ENCODE measurements around the gene ODAD3.
A peak's percentile ranks its signal among the peaks of the same experiment; 100 is the strongest.

The ODAD3 gene

GRCh38 chr19:11451871-11452619 is 17.1 kb upstream of the ODAD3 start:
- Mint-ChIP-seq H3K4me1 (ENCODE audit: low read depth) (no peaks in the 10 kb centered on the region), H3K27ac (no peak overlapping the region), H3K36me3 (ENCODE audit: low read depth) (peaks cover 38% of the 10 kb centered on the region), H3K27me3 (no peaks in the 10 kb centered on the region), H3K4me3 (no peak overlapping the region), H3K9me3 (no peaks in the 10 kb centered on the region)
- DNase-seq = no peak

GRCh38 chr19:11451327-11451870 is 16.5 kb upstream of the ODAD3 start:
- Mint-ChIP-seq H3K4me3 (no peak overlapping the region), H3K27ac (no peak overlapping the region), H3K27me3 (no peaks in the 10 kb centered on the region), H3K36me3 (ENCODE audit: low read depth) (peaks cover 44% of the 10 kb centered on the region), H3K4me1 (ENCODE audit: low read depth) (no peaks in the 10 kb centered on the region), H3K9me3 (no peaks in the 10 kb centered on the region)
- DNase-seq = no peak

GRCh38 chr19:11450570-11451326 is 15.8 kb upstream of the ODAD3 start:
- DNase-seq = no peak
- Mint-ChIP-seq H3K36me3 (ENCODE audit: low read depth) (peaks cover 44% of the 10 kb centered on the region), H3K4me3 (no peak overlapping the region), H3K27me3 (no peaks in the 10 kb centered on the region), H3K27ac (no peak overlapping the region), H3K9me3 (no peaks in the 10 kb centered on the region), H3K4me1 (ENCODE audit: low read depth) (no peaks in the 10 kb centered on the region)

GRCh38 chr19:11448923-11449554 is 14.1 kb upstream of the ODAD3 start:
- Mint-ChIP-seq H3K27ac (peak overlapping the region; percentile 11), H3K4me3 (no peak overlapping the region), H3K36me3 (ENCODE audit: low read depth) (peaks cover 59% of the 10 kb centered on the region), H3K27me3 (no peaks in the 10 kb centered on the region), H3K4me1 (ENCODE audit: low read depth) (no peaks in the 10 kb centered on the region), H3K9me3 (no peaks in the 10 kb centered on the region)
- DNase-seq = no peak

- Mint-ChIP-seq H3K4me3 (no peak overlapping the region), H3K27me3 (no peaks in the 10 kb centered on the region), H3K9me3 (no peaks in the 10 kb centered on the region), H3K36me3 (ENCODE audit: low read depth) (peaks cover 64% of the 10 kb centered on the region), H3K27ac (no peak overlapping the region), H3K4me1 (ENCODE audit: low read depth) (no peaks in the 10 kb centered on the region)
- DNase-seq = no peak
These were observed 13.5 kb upstream of the ODAD3 start for GRCh38 chr19:11448410-11448809.

GRCh38 chr19:11447347-11448262 is 12.7 kb upstream of the ODAD3 start:
- no peak overlapping the region for H3K27ac Mint-ChIP-seq
- no peaks in the 10 kb centered on the region for H3K27me3 Mint-ChIP-seq
- peaks cover 70% of the 10 kb centered on the region for H3K36me3 Mint-ChIP-seq (ENCODE audit: low read depth)
- no peaks in the 10 kb centered on the region for H3K4me1 Mint-ChIP-seq (ENCODE audit: low read depth)
- no peak overlapping the region for H3K4me3 Mint-ChIP-seq
- H3K9me3 Mint-ChIP-seq = no peaks in the 10 kb centered on the region
- no peak for DNase-seq

GRCh38 chr19:11446652-11447301 is 11.9 kb upstream of the ODAD3 start:
- no peaks in the 10 kb centered on the region for H3K4me1 Mint-ChIP-seq (ENCODE audit: low read depth)
- H3K27me3 Mint-ChIP-seq = no peaks in the 10 kb centered on the region
- H3K9me3 Mint-ChIP-seq = no peaks in the 10 kb centered on the region
- peaks cover 78% of the 10 kb centered on the region for H3K36me3 Mint-ChIP-seq (ENCODE audit: low read depth)
- no peak overlapping the region for H3K4me3 Mint-ChIP-seq
- DNase-seq = peak; percentile 60
- H3K27ac Mint-ChIP-seq = no peak overlapping the region

GRCh38 chr19:11446271-11446651 is 11.3 kb upstream of the ODAD3 start:
- no peaks in the 10 kb centered on the region for H3K4me1 Mint-ChIP-seq (ENCODE audit: low read depth)
- no peak overlapping the region for H3K27ac Mint-ChIP-seq
- H3K9me3 Mint-ChIP-seq = no peaks in the 10 kb centered on the region
- DNase-seq = no peak
- peaks cover 83% of the 10 kb centered on the region for H3K36me3 Mint-ChIP-seq (ENCODE audit: low read depth)
- no peaks in the 10 kb centered on the region for H3K27me3 Mint-ChIP-seq
- H3K4me3 Mint-ChIP-seq = no peak overlapping the region

GRCh38 chr19:11445141-11445540 is 10.2 kb upstream of the ODAD3 start:
- Mint-ChIP-seq H3K4me1 (ENCODE audit: low read depth) (peaks cover 5% of the 10 kb centered on the region), H3K9me3 (no peaks in the 10 kb centered on the region), H3K27ac (no peak overlapping the region), H3K4me3 (no peak overlapping the region), H3K27me3 (no peaks in the 10 kb centered on the region), H3K36me3 (ENCODE audit: low read depth) (peaks cover 85% of the 10 kb centered on the region)
- DNase-seq = no peak

GRCh38 chr19:11444059-11444458 is 9.1 kb upstream of the ODAD3 start:
- peaks cover 83% of the 10 kb centered on the region for H3K36me3 Mint-ChIP-seq (ENCODE audit: low read depth)
- no peak overlapping the region for H3K27ac Mint-ChIP-seq

GRCh38 chr19:11437955-11438354 is 3.0 kb upstream of the ODAD3 start:
- H3K27me3 Mint-ChIP-seq = no peaks in the 10 kb centered on the region
- H3K27ac Mint-ChIP-seq = peak overlapping the region; percentile 23
- H3K9me3 Mint-ChIP-seq = no peaks in the 10 kb centered on the region
- H3K4me1 Mint-ChIP-seq (ENCODE audit: low read depth) = peaks cover 28% of the 10 kb centered on the region
- DNase-seq = no peak
- H3K4me3 Mint-ChIP-seq = peak overlapping the region; percentile 99
- peaks cover 72% of the 10 kb centered on the region for H3K36me3 Mint-ChIP-seq (ENCODE audit: low read depth)

More at GRCh38 chr19:11444059-11444458, 9.1 kb upstream of the ODAD3 start:
- H3K4me1 Mint-ChIP-seq (ENCODE audit: low read depth) = peaks cover 5% of the 10 kb centered on the region
- H3K27me3 Mint-ChIP-seq = no peaks in the 10 kb centered on the region
- no peak overlapping the region for H3K4me3 Mint-ChIP-seq
- no peaks in the 10 kb centered on the region for H3K9me3 Mint-ChIP-seq
- DNase-seq = no peak

GRCh38 chr19:11435833-11436313 is 952 bp upstream of the ODAD3 start:
- no peak for DNase-seq
- Mint-ChIP-seq H3K4me3 (peak overlapping the region; percentile 99), H3K9me3 (no peaks in the 10 kb centered on the region), H3K27me3 (no peaks in the 10 kb centered on the region), H3K4me1 (ENCODE audit: low read depth) (peaks cover 25% of the 10 kb centered on the region), H3K27ac (peak overlapping the region; percentile 97), H3K36me3 (ENCODE audit: low read depth) (peaks cover 51% of the 10 kb centered on the region)

GRCh38 chr19:11434703-11435056 is 241 bp downstream of the ODAD3 start:
- Mint-ChIP-seq H3K4me1 (ENCODE audit: low read depth) (peaks cover 23% of the 10 kb centered on the region), H3K9me3 (no peaks in the 10 kb centered on the region), H3K4me3 (peak overlapping the region; percentile 99), H3K36me3 (ENCODE audit: low read depth) (peaks cover 39% of the 10 kb centered on the region), H3K27ac (peak overlapping the region; percentile 97), H3K27me3 (no peaks in the 10 kb centered on the region)
- DNase-seq = no peak
